Gastroesophageal sphincter (tissue), 4 donors: ENCODE data around the gene FXR2. TPM values are rescaled to one million over a fixed set of nuclear protein-coding genes. Genes with fewer than 3 reads are reported as not detected.

Source experiments
- ATAC-seq: fragments of 150-250 bp; one replicate; pipeline ENCODE4 v1.9.1; 2016; ENCODE audit warnings: mild to moderate bottlenecking, moderate library complexity
- H3K27ac ChIP-seq, 4 donors: fragments of 200-600 bp; sonication (generic) in 3 of 4; 1 replicate in 3 of 4; 2 replicates in 1 of 4; pipeline ENCODE4 v1.5.1; 2016 to 2019
- H3K27me3 ChIP-seq: fragments of 200-600 bp; sonication (generic); one replicate; pipeline ENCODE4 v1.5.1; 2019
- H3K36me3 ChIP-seq, 2 donors: fragments of 200-600 bp; sonication (generic); one replicate each; pipeline ENCODE4 v1.5.1; 2019; ENCODE audit warnings: control low read depth in 1 of 2
- H3K4me1 ChIP-seq, 3 donors: fragments of 200-600 bp; sonication (generic); 1 replicate in 2 of 3; 2 replicates in 1 of 3; pipeline ENCODE4 v1.5.1; 2016 to 2019; ENCODE audit warnings: control low read depth in 2 of 3
- H3K4me3 ChIP-seq, 2 donors: fragments of 200-600 bp; sonication (generic); one replicate each; pipeline ENCODE4 v1.5.1; 2019; ENCODE audit warnings: mild to moderate bottlenecking in 1 of 2, moderate library complexity in 1 of 2
- H3K9me3 ChIP-seq, 3 donors: fragments of 200-600 bp; sonication (generic); one replicate each; pipeline ENCODE4 v1.5.1; 2017 to 2019; ENCODE audit warnings: control low read depth in 2 of 3
- CTCF ChIP-seq, 4 experiments: fragments of 200-600 bp in 2 of 4; fragments of 450-650 bp in 2 of 4; sonication (generic) in 1 of 4; IDR thresholded peaks; one replicate each; pipeline ENCODE4 v1.5.1; 2017 to 2019; ENCODE audit warnings: antibody characterized with exemption in 4 of 4, mild to moderate bottlenecking in 2 of 4, moderate library complexity in 2 of 4
- EP300 ChIP-seq: sonication (generic); formaldehyde crosslinking; IDR thresholded peaks from one replicate; pipeline ENCODE4 v1.6.1; 2017; ENCODE audit warnings: antibody characterized with exemption, mild to moderate bottlenecking
- POLR2A ChIP-seq, 2 donors: fragments of 450-650 bp; IDR thresholded peaks; one replicate each; pipeline ENCODE4 v1.6.1; 2017; ENCODE audit warnings: antibody characterized with exemption in 2 of 2, mild to moderate bottlenecking in 2 of 2, moderate library complexity in 1 of 2
- POLR2AphosphoS5 ChIP-seq: sonication (generic); formaldehyde crosslinking; IDR thresholded peaks from one replicate; pipeline ENCODE4 v1.6.1; 2017; ENCODE audit warnings: antibody characterized with exemption
- WGBS, 2 donors: methylation state at CpG; one replicate each; pipeline ENCODE4 v1.1.5; 2018; ENCODE audit warnings: low coverage in 1 of 2; 5-methylcytosine and 5-hydroxymethylcytosine counted together
- total RNA-seq, 4 donors: library from RNA; depleted of rRNA; stranded (reverse); fragments of >200 nt; gene quantifications; one replicate each; pipeline ENCODE4 v1.1.0, GENCODE V29; 2016

The FXR2 gene
- total RNA-seq, 4 donors from 2014 or later = 39.3 to 54.6 (median 47.4) TPM

GRCh38 chr17:7652388-7653356, 38.0 kb upstream of the FXR2 start:
- H3K36me3 ChIP-seq = no peaks in the 10 kb centered on the region
- no peak for ATAC-seq
- peak overlapping the region in 3 of 4 donors; percentile 66 to 77 (median 67) for H3K27ac ChIP-seq
- H3K9me3 ChIP-seq = no peaks in the 10 kb centered on the region
- 30 to 53% methylated on average over 4 to 5 of the region's 12 CpGs for WGBS, 2 donors
- no peak overlapping the region for H3K4me3 ChIP-seq
- peaks cover 0 to 42% (median 18%) of the 10 kb centered on the region in 3 donors for H3K4me1 ChIP-seq
- H3K27me3 ChIP-seq = peaks cover 41% of the 10 kb centered on the region
- TF ChIP-seq CTCF (IDR thresholded peaks at IDR 0.05) (no peak), POLR2AphosphoS5 (no peak), EP300 (no peak), POLR2A (IDR thresholded peaks at IDR 0.05) (no peak)

DNA sequence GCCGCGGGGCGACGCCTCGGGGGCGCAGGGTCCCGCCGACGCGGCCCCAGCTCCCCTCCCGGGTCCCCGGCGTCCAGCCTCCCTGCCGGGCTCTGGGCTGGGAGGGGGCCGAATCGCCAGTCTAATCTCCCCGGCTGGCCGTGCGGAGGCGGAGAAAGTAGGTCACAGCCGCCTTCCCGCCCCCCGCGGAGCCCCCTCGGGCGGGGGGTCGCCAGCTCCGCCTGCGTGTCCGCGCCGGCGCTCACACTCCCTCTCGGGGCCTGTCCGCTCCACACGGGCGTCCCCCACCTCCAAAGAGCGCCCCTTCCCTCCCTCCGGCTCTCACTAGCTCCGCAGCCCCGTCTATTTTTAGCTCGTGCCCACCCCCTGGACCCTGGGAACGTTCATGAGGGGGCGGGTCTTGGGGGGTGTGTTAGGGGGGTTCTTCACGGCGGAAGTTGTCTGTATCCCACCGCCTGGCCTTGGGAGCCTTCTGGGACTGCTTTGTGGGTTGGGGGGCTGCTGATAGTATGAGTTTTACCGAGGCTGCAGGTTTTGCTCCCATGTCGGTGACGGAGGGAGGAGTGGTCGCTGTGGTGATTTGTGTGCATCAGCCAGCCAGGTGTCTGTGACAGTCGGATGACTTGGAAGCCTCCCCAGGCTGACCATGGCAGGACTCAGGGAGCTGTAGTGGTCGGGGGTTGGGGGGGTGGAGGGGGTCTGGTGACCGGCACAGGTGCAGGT, 37.1 kb upstream of the FXR2 start:
- 0% methylated on average over 8 of the region's 54 CpGs; no CpG with 5 or more reads in 1 of the 2 donors for WGBS, 2 donors
- H3K4me3 ChIP-seq = peak overlapping the region; percentile 31 to 59
- ATAC-seq = peak; percentile 15
- peaks cover 0 to 34% (median 18%) of the 10 kb centered on the region in 3 donors for H3K4me1 ChIP-seq
- H3K27ac ChIP-seq = peak overlapping the region in 3 of 4 donors; percentile 66 to 77 (median 67)
- no peaks in the 10 kb centered on the region for H3K9me3 ChIP-seq
- H3K27me3 ChIP-seq = peaks cover 46% of the 10 kb centered on the region
- no peak for TF ChIP-seq EP300
- no peak for TF ChIP-seq CTCF (IDR thresholded peaks at IDR 0.05)
- no peak for TF ChIP-seq POLR2AphosphoS5
- TF ChIP-seq POLR2A (IDR thresholded peaks at IDR 0.05) = no peak
- no peaks in the 10 kb centered on the region for H3K36me3 ChIP-seq

- H3K36me3 ChIP-seq = no peaks in the 10 kb centered on the region
- ATAC-seq = no peak
- TF ChIP-seq POLR2A (IDR thresholded peaks at IDR 0.05) (no peak), POLR2AphosphoS5 (no peak), EP300 (no peak), CTCF (IDR thresholded peaks at IDR 0.05) (no peak)
- peaks cover 0 to 28% (median 18%) of the 10 kb centered on the region in 3 donors for H3K4me1 ChIP-seq
- 0% methylated on average over 4 to 7 of the region's 45 CpGs for WGBS, 2 donors
- H3K27ac ChIP-seq = peak overlapping the region in 3 of 4 donors; percentile 66 to 77 (median 67)
- H3K9me3 ChIP-seq = no peaks in the 10 kb centered on the region
- H3K27me3 ChIP-seq = peaks cover 46% of the 10 kb centered on the region
- H3K4me3 ChIP-seq = peak overlapping the region; percentile 31 to 59
Measured at GRCh38 chr17:7651097-7651664, 36.5 kb upstream of the FXR2 start.

DNA sequence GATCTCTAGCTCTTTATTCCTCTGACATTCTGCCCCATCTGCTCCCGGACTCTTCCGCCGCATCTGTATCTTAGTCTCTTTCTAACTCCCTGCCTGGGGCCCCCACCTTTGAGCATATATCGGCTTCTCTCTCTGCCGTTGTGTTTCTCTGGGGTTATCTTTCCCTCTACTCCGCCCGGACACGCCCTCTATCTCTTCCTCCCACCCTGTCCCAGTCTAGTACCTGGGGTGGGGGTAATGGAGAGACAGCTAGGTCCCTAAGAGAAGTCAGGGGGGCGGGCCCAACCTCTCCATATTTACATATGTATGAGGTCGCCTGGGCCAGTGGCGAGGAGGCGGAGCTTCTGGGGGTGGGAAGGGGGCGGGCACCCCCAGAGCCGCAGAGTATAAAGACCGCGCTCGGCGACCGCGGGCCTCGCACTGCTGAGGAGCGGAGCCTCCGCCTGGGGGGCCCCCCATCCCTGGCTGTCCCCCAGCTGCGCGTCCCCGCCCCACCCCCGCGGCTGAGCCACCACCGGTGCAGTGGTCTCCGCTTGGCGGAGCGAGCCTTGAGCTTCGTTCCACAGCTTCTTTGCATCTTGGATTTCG, 35.9 kb upstream of the FXR2 start, which contains the start of gene ATP1B2:
TSS of gene ATP1B2 (plus strand) at position 418 of the 588 bp plus-strand sequence. CDS start 593 bp downstream, outside the sequence.
- Histone ChIP-seq H3K9me3 (no peaks in the 10 kb centered on the region), H3K4me1 (peaks cover 0 to 27% (median 18%) of the 10 kb centered on the region in 3 donors), H3K4me3 (peak within 1 kb of the TSS; percentile 31 to 59), H3K27ac (peak within 1 kb of the TSS in 3 of 4 donors; percentile 66 to 77 (median 67)), H3K27me3 (peaks cover 46% of the 10 kb centered on the region), H3K36me3 (no peaks in the 10 kb centered on the region)
- TF ChIP-seq POLR2AphosphoS5 (no peak), EP300 (no peak), CTCF (IDR thresholded peaks at IDR 0.05) (no peak), POLR2A (IDR thresholded peaks at IDR 0.05) (no peak)
- ATAC-seq = peak; percentile 78
- 1 to 3% methylated on average over 6 to 24 of the region's 34 CpGs for WGBS, 2 donors
